Esophagus muscularis mucosa (tissue), 3 donors: ENCODE measurements around the gene NRXN3.

Source experiments
- EP300 ChIP-seq: sonication (generic); formaldehyde crosslinking; IDR thresholded peaks from one replicate; pipeline ENCODE4 v1.6.1; 2017; ENCODE audit warnings: antibody characterized with exemption
- POLR2A ChIP-seq: fragments of 450-650 bp; IDR thresholded peaks from one replicate; pipeline ENCODE4 v1.6.1; 2017; ENCODE audit warnings: antibody characterized with exemption, moderate library complexity, mild to moderate bottlenecking, low read depth
- POLR2AphosphoS5 ChIP-seq, 2 donors: sonication (generic); formaldehyde crosslinking; IDR thresholded peaks; one replicate each; pipeline ENCODE4 v1.6.1; 2017; ENCODE audit warnings: antibody characterized with exemption in 2 of 2

DNA sequence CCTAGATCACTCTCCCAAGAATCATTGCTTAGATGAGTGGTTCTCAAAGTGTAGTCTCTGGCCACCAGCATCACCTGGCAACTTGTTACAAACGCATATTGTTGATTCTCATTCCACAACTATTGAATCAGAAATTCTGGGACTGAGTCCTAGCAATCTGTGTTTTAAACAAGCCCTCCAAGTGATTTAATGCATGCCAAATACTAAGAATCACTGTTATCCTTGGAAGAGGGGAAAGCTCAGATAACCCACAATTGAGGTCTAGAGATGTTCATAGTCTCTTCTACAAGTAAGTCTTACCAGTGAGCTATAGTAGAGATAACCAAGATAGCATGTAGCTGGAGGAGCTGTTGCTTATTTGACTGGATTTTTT lies 1374.5 kb downstream of the NRXN3 start:
- TF ChIP-seq POLR2AphosphoS5 (IDR thresholded peaks at IDR 0.05) = no peak
- TF ChIP-seq EP300 = no peak
- TF ChIP-seq POLR2A = no peak
